ENCODE measurements around the gene SNN.

GRCh38 chr16:11667221-11667823 lies 933 bp upstream of the SNN start:
- TF ChIP-seq CTCF (conservative IDR thresholded peaks at IDR 0.05) (no peak), EZH2 (IDR thresholded peaks at IDR 0.05; ENCODE audit: low read depth) (no peak)
